Measurements from ENCODE around the gene SET.

Gene SET

GRCh38 chr9:128713941-128714573 lies 25.0 kb downstream of the SET start:
- DNase-seq: no peak

- no peak for DNase-seq
Measured at GRCh38 chr9:128714586-128715435, 25.8 kb downstream of the SET start.

- DNase-seq: no peak
Measured at GRCh38 chr9:128715436-128715750, 26.4 kb downstream of the SET start.

GRCh38 chr9:128716581-128717254 lies 27.7 kb downstream of the SET start:
- DNase-seq: no peak

GRCh38 chr9:128718047-128718446 lies 29.0 kb downstream of the SET start:
- no peak for DNase-seq

GRCh38 chr9:128718475-128718874 lies 29.5 kb downstream of the SET start:
- no peak for DNase-seq

- no peak for DNase-seq
Measured at GRCh38 chr9:128719919-128720605, 31.0 kb downstream of the SET start.

GRCh38 chr9:128720841-128721486 lies 31.9 kb downstream of the SET start:
- no peak for DNase-seq

GRCh38 chr9:128721487-128722010 lies 32.5 kb downstream of the SET start:
- DNase-seq: no peak

GRCh38 chr9:128722380-128723351 lies 33.6 kb downstream of the SET start:
- DNase-seq: no peak

GRCh38 chr9:128723352-128723865 lies 34.4 kb downstream of the SET start:
- DNase-seq: no peak

- DNase-seq: peak; percentile 98
Measured at GRCh38 chr9:128723866-128724743, 35.1 kb downstream of the SET start, which contains the start of gene ZDHHC12. ZDHHC12 (minus strand) TSS chr9:128724127; CDS start chr9:128724093, 34 bp downstream.

GRCh38 chr9:128724744-128725211 lies 35.8 kb downstream of the SET start:
- DNase-seq: peak in 1 of 2 experiments; percentile 15

GRCh38 chr9:128727640-128728248 lies 38.7 kb downstream of the SET start:
- no peak for DNase-seq

- no peak for DNase-seq
Measured at GRCh38 chr9:128728298-128728697, 39.3 kb downstream of the SET start.

GRCh38 chr9:128729302-128729701 lies 40.3 kb downstream of the SET start:
- no peak for DNase-seq

GRCh38 chr9:128729766-128730517 lies 40.9 kb downstream of the SET start:
- DNase-seq: no peak

- DNase-seq: no peak
Measured at GRCh38 chr9:128731093-128731492, 42.1 kb downstream of the SET start.

GRCh38 chr9:128731691-128732090 lies 42.7 kb downstream of the SET start:
- DNase-seq: no peak

All from stimulated activated CD4-positive, alpha-beta T cell treated with anti-CD3 and anti-CD28 coated beads, Interleukin-4, amount 100 ng/mL, for 4 hours (primary cell).